Measurements from ENCODE around the gene CCDC187. TPM values are rescaled to one million over a fixed set of nuclear protein-coding genes. Genes with fewer than 3 reads are reported as not detected.

Gene CCDC187
- total RNA-seq, 1 donor from 2014 or later = not detected

- Mint-ChIP-seq H3K4me3 (ENCODE audit: unreplicated experiment) (no peak overlapping the region), H3K9me3 (ENCODE audit: low read depth) (no peaks in the 10 kb centered on the region), H3K27me3 (ENCODE audit: low read depth) (no peaks in the 10 kb centered on the region), H3K27ac (ENCODE audit: unreplicated experiment) (peak overlapping the region; percentile 63), H3K4me1 (ENCODE audit: low read depth) (peaks cover 23% of the 10 kb centered on the region), H3K36me3 (ENCODE audit: low read depth) (no peaks in the 10 kb centered on the region)
- DNase-seq (ENCODE audit: low spot score) = no peak
- TF ChIP-seq CTCF (IDR thresholded peaks at IDR 0.05) = no peak
Measured at GRCh38 chr9:136247947-136248637, 55.8 kb downstream of the CCDC187 start.

GRCh38 chr9:136247551-136247916 lies 56.4 kb downstream of the CCDC187 start:
- no peak for DNase-seq (ENCODE audit: low spot score)
- TF ChIP-seq CTCF (IDR thresholded peaks at IDR 0.05) = no peak
- no peaks in the 10 kb centered on the region for H3K9me3 Mint-ChIP-seq (ENCODE audit: low read depth)

GRCh38 chr9:136246849-136247550 lies 56.9 kb downstream of the CCDC187 start:
- no peak for DNase-seq (ENCODE audit: low spot score)
- Mint-ChIP-seq H3K36me3 (ENCODE audit: low read depth) (no peaks in the 10 kb centered on the region), H3K27ac (ENCODE audit: unreplicated experiment) (no peak overlapping the region), H3K27me3 (ENCODE audit: low read depth) (no peaks in the 10 kb centered on the region), H3K9me3 (ENCODE audit: low read depth) (no peaks in the 10 kb centered on the region), H3K4me3 (ENCODE audit: unreplicated experiment) (no peak overlapping the region), H3K4me1 (ENCODE audit: low read depth) (peaks cover 24% of the 10 kb centered on the region)
- no peak for TF ChIP-seq CTCF (IDR thresholded peaks at IDR 0.05)

More at GRCh38 chr9:136247551-136247916, 56.4 kb downstream of the CCDC187 start:
- Mint-ChIP-seq H3K4me3 (ENCODE audit: unreplicated experiment) (no peak overlapping the region), H3K27me3 (ENCODE audit: low read depth) (no peaks in the 10 kb centered on the region), H3K36me3 (ENCODE audit: low read depth) (no peaks in the 10 kb centered on the region), H3K27ac (ENCODE audit: unreplicated experiment) (no peak overlapping the region), H3K4me1 (ENCODE audit: low read depth) (peaks cover 24% of the 10 kb centered on the region)

- H3K9me3 Mint-ChIP-seq (ENCODE audit: low read depth) = no peaks in the 10 kb centered on the region
- H3K4me1 Mint-ChIP-seq (ENCODE audit: low read depth) = peaks cover 24% of the 10 kb centered on the region
- no peaks in the 10 kb centered on the region for H3K36me3 Mint-ChIP-seq (ENCODE audit: low read depth)
- H3K4me3 Mint-ChIP-seq (ENCODE audit: unreplicated experiment) = peak within 1 kb of the TSS; percentile 80
- TF ChIP-seq CTCF (IDR thresholded peaks at IDR 0.05) = no peak
- peak within 1 kb of the TSS; percentile 77 for H3K27ac Mint-ChIP-seq (ENCODE audit: unreplicated experiment)
- no peak for DNase-seq (ENCODE audit: low spot score)
- no peaks in the 10 kb centered on the region for H3K27me3 Mint-ChIP-seq (ENCODE audit: low read depth)
Measured at GRCh38 chr9:136245219-136246150, 58.4 kb downstream of the CCDC187 start, which contains the start of gene QSOX2. TSS of gene QSOX2 (minus strand) at chr9:136245812. CDS start at chr9:136245803, 9 bp downstream.

DNA sequence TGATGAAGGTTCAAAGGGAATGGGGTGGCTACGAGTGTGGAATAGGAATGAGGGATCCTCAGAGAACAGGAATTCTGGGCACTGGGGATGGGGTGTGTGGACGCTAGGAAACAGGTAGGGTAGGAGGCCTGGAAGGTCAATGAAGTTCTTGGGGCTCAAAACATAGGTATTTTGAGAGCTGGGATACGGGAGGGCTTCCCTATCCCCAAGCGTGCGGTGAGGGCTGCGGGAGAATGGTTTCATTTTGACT lies 59.0 kb downstream of the CCDC187 start:
- H3K9me3 Mint-ChIP-seq (ENCODE audit: low read depth) = no peaks in the 10 kb centered on the region
- no peak for TF ChIP-seq CTCF (IDR thresholded peaks at IDR 0.05)
- H3K27me3 Mint-ChIP-seq (ENCODE audit: low read depth) = no peaks in the 10 kb centered on the region
- peak overlapping the region; percentile 77 for H3K27ac Mint-ChIP-seq (ENCODE audit: unreplicated experiment)
- no peak for DNase-seq (ENCODE audit: low spot score)
- H3K4me1 Mint-ChIP-seq (ENCODE audit: low read depth) = peaks cover 24% of the 10 kb centered on the region
- H3K4me3 Mint-ChIP-seq (ENCODE audit: unreplicated experiment) = peak overlapping the region; percentile 80
- no peaks in the 10 kb centered on the region for H3K36me3 Mint-ChIP-seq (ENCODE audit: low read depth)
